Parathyroid adenoma (tissue), 2 donors: ENCODE results near the gene FNDC3B.

ENCODE experiments used
- H2AFZ ChIP-seq: fragments of 300-600 bp; sonication (generic); one replicate; pipeline ENCODE4 v1.7.0; 2017; ENCODE audit warnings: antibody characterized with exemption, mild to moderate bottlenecking
- H3K27ac ChIP-seq: fragments of 300-600 bp; sonication (generic); one replicate; pipeline ENCODE4 v1.7.0; 2017
- H3K27me3 ChIP-seq: fragments of 300-600 bp; sonication (generic); one replicate; pipeline ENCODE4 v1.7.0; 2017; ENCODE audit warnings: low read length; ENCODE audit not compliant: control insufficient read depth, insufficient read depth
- H3K36me3 ChIP-seq: fragments of 300-600 bp; sonication (generic); one replicate; pipeline ENCODE4 v1.7.0; 2017; ENCODE audit warnings: low read length; ENCODE audit not compliant: control insufficient read depth, insufficient read depth
- H3K4me1 ChIP-seq: fragments of 300-600 bp; sonication (generic); one replicate; pipeline ENCODE4 v1.7.0; 2017; ENCODE audit warnings: control low read depth
- H3K4me2 ChIP-seq: fragments of 300-600 bp; sonication (generic); one replicate; pipeline ENCODE4 v1.7.0; 2017; ENCODE audit warnings: low read length
- H3K4me3 ChIP-seq: fragments of 300-600 bp; sonication (generic); one replicate; pipeline ENCODE4 v1.7.0; 2017; ENCODE audit warnings: low read depth, low read length
- H3K79me2 ChIP-seq: fragments of 300-600 bp; sonication (generic); one replicate; pipeline ENCODE4 v1.7.0; 2017; ENCODE audit warnings: control low read depth
- H3K9ac ChIP-seq: fragments of 300-600 bp; sonication (generic); one replicate; pipeline ENCODE4 v1.7.0; 2017; ENCODE audit warnings: mild to moderate bottlenecking
- H3K9me3 ChIP-seq: fragments of 300-600 bp; sonication (generic); one replicate; pipeline ENCODE4 v1.7.0; 2017; ENCODE audit warnings: low read length; ENCODE audit not compliant: control insufficient read depth
- CTCF ChIP-seq: fragments of 300-600 bp; sonication (generic); IDR thresholded peaks from one replicate; pipeline ENCODE4 v1.7.0; 2017; ENCODE audit warnings: antibody characterized with exemption, mild to moderate bottlenecking
- donor health status: primary hyperparathyroidism.

The FNDC3B gene

GRCh38 chr3:172080503-172080902, 41.1 kb downstream of the FNDC3B start:
- no peaks in the 10 kb centered on the region for H3K4me1 ChIP-seq
- no peak for TF ChIP-seq CTCF
- peaks cover 34% of the 10 kb centered on the region for H3K79me2 ChIP-seq
- no peak overlapping the region for H3K27ac ChIP-seq
- H3K9me3 ChIP-seq: no peaks in the 10 kb centered on the region
- H3K4me2 ChIP-seq: no peak overlapping the region
- no peak overlapping the region for H3K9ac ChIP-seq
- H3K27me3 ChIP-seq: no peaks in the 10 kb centered on the region
- H3K4me3 ChIP-seq: no peak overlapping the region
- H3K36me3 ChIP-seq: no peaks in the 10 kb centered on the region
- no peak overlapping the region for H2AFZ ChIP-seq

- Histone ChIP-seq H3K79me2 (peaks cover 36% of the 10 kb centered on the region), H3K4me1 (peaks cover 2% of the 10 kb centered on the region)
Observed at GRCh38 chr3:172082269-172082668, 42.9 kb downstream of the FNDC3B start.

GRCh38 chr3:172082820-172083513, 43.6 kb downstream of the FNDC3B start:
- Histone ChIP-seq H3K79me2 (peaks cover 32% of the 10 kb centered on the region), H3K36me3 (no peaks in the 10 kb centered on the region), H3K4me3 (no peak overlapping the region), H3K4me1 (peaks cover 2% of the 10 kb centered on the region), H3K9ac (no peak overlapping the region), H3K4me2 (no peak overlapping the region), H3K27ac (no peak overlapping the region), H3K9me3 (no peaks in the 10 kb centered on the region), H3K27me3 (no peaks in the 10 kb centered on the region), H2AFZ (no peak overlapping the region)
- TF ChIP-seq CTCF: no peak

More at GRCh38 chr3:172082269-172082668, 42.9 kb downstream of the FNDC3B start:
- Histone ChIP-seq H3K27me3 (no peaks in the 10 kb centered on the region), H3K9ac (no peak overlapping the region), H3K4me2 (no peak overlapping the region), H3K36me3 (no peaks in the 10 kb centered on the region), H2AFZ (no peak overlapping the region), H3K4me3 (no peak overlapping the region), H3K27ac (no peak overlapping the region), H3K9me3 (no peaks in the 10 kb centered on the region)
- no peak for TF ChIP-seq CTCF

- no peak for TF ChIP-seq CTCF
- no peaks in the 10 kb centered on the region for H3K36me3 ChIP-seq
- no peak overlapping the region for H3K9ac ChIP-seq
- H2AFZ ChIP-seq: no peak overlapping the region
- no peaks in the 10 kb centered on the region for H3K27me3 ChIP-seq
- no peaks in the 10 kb centered on the region for H3K9me3 ChIP-seq
- no peak overlapping the region for H3K27ac ChIP-seq
- peaks cover 26% of the 10 kb centered on the region for H3K79me2 ChIP-seq
- H3K4me2 ChIP-seq: no peak overlapping the region
- H3K4me3 ChIP-seq: no peak overlapping the region
- peaks cover 2% of the 10 kb centered on the region for H3K4me1 ChIP-seq
Observed at GRCh38 chr3:172083995-172084409, 44.6 kb downstream of the FNDC3B start.
